HEK293 (cell line): Measurements from ENCODE around the gene IGIP.

Experiments
- BCL11A ChIP-seq: fragments of 450-650 bp; formaldehyde crosslinking; IDR thresholded peaks from 2 replicates; pipeline ENCODE4 v1.5.1; 2016; ENCODE audit warnings: low read depth, missing biosample characterization, missing genetic modification characterization
- CTCF ChIP-seq: fragments of 450-650 bp; formaldehyde crosslinking; IDR thresholded peaks from 2 replicates; pipeline ENCODE4 v1.5.1; 2016; ENCODE audit warnings: missing biosample characterization, missing genetic modification characterization
- INSM2 ChIP-seq: fragments of 450-650 bp; formaldehyde crosslinking; IDR thresholded peaks from 2 replicates; pipeline ENCODE4 v1.5.1; 2016; ENCODE audit warnings: missing biosample characterization, missing genetic modification characterization
- WT1 ChIP-seq: fragments of 450-650 bp; formaldehyde crosslinking; IDR thresholded peaks from 2 replicates; pipeline ENCODE4 v1.5.1; 2016; ENCODE audit warnings: missing biosample characterization, missing genetic modification characterization
- ZBTB7A ChIP-seq: fragments of 450-650 bp; formaldehyde crosslinking; IDR thresholded peaks from 2 replicates; pipeline ENCODE4 v1.5.1; 2016; ENCODE audit warnings: low read depth, missing biosample characterization, missing genetic modification characterization
- ZEB2 ChIP-seq: fragments of 450-650 bp; formaldehyde crosslinking; IDR thresholded peaks from 2 replicates; pipeline ENCODE4 v1.5.1; 2016; ENCODE audit warnings: missing biosample characterization, missing genetic modification characterization
- ZFP41 ChIP-seq: fragments of 450-650 bp; formaldehyde crosslinking; IDR thresholded peaks from 2 replicates; pipeline ENCODE4 v1.5.1; 2016; ENCODE audit warnings: missing biosample characterization, missing genetic modification characterization, borderline replicate concordance
- ZNF133 ChIP-seq: fragments of 450-650 bp; formaldehyde crosslinking; IDR thresholded peaks from 2 replicates; pipeline ENCODE4 v1.5.1; 2016; ENCODE audit warnings: missing biosample characterization, missing genetic modification characterization
- ZNF148 ChIP-seq: fragments of 450-650 bp; formaldehyde crosslinking; IDR thresholded peaks from 2 replicates; pipeline ENCODE4 v1.5.0; 2017; ENCODE audit warnings: missing biosample characterization, missing genetic modification characterization, borderline replicate concordance
- ZNF302 ChIP-seq: fragments of 450-650 bp; formaldehyde crosslinking; IDR thresholded peaks from 2 replicates; pipeline ENCODE4 v1.5.1; 2016; ENCODE audit warnings: missing biosample characterization, missing genetic modification characterization, low read depth
- ZNF350 ChIP-seq: fragments of 450-650 bp; formaldehyde crosslinking; IDR thresholded peaks from 2 replicates; pipeline ENCODE4 v1.5.0; 2017; ENCODE audit warnings: missing biosample characterization, mild to moderate bottlenecking, missing genetic modification characterization
- ZNF394 ChIP-seq: fragments of 450-650 bp; formaldehyde crosslinking; IDR thresholded peaks from 2 replicates; pipeline ENCODE4 v1.5.1; 2016; ENCODE audit warnings: missing biosample characterization, missing genetic modification characterization, mild to moderate bottlenecking, moderate library complexity, borderline replicate concordance
- ZNF404 ChIP-seq: fragments of 450-650 bp; formaldehyde crosslinking; IDR thresholded peaks from 2 replicates; pipeline ENCODE4 v1.5.1; 2017; ENCODE audit warnings: missing biosample characterization, missing genetic modification characterization
- ZNF48 ChIP-seq: fragments of 450-650 bp; formaldehyde crosslinking; IDR thresholded peaks from 2 replicates; pipeline ENCODE4 v1.5.1; 2016; ENCODE audit warnings: missing biosample characterization, missing genetic modification characterization
- ZNF501 ChIP-seq: fragments of 450-650 bp; formaldehyde crosslinking; IDR thresholded peaks from 2 replicates; pipeline ENCODE4 v1.5.1; 2016; ENCODE audit warnings: missing biosample characterization, missing genetic modification characterization
- ZNF518A ChIP-seq: fragments of 450-650 bp; formaldehyde crosslinking; conservative IDR thresholded peaks from 2 replicates; pipeline ENCODE4 v1.5.1; 2016; ENCODE audit warnings: low read depth, missing biosample characterization, missing genetic modification characterization
- ZNF624 ChIP-seq: fragments of 450-650 bp; formaldehyde crosslinking; IDR thresholded peaks from 2 replicates; pipeline ENCODE4 v1.5.1; 2017; ENCODE audit warnings: missing biosample characterization, missing genetic modification characterization
- ZNF701 ChIP-seq: fragments of 450-650 bp; formaldehyde crosslinking; IDR thresholded peaks from 2 replicates; pipeline ENCODE4 v1.5.1; 2016; ENCODE audit warnings: missing biosample characterization, missing genetic modification characterization
- ZNF785 ChIP-seq: fragments of 450-650 bp; formaldehyde crosslinking; IDR thresholded peaks from 2 replicates; pipeline ENCODE4 v1.5.1; 2016; ENCODE audit warnings: missing biosample characterization, missing genetic modification characterization
- ZNF791 ChIP-seq: fragments of 450-650 bp; formaldehyde crosslinking; IDR thresholded peaks from 2 replicates; pipeline ENCODE4 v1.5.1; 2016; ENCODE audit warnings: missing biosample characterization, missing genetic modification characterization
- ZSCAN16 ChIP-seq: fragments of 450-650 bp; formaldehyde crosslinking; IDR thresholded peaks from 2 replicates; pipeline ENCODE4 v1.5.1; 2016; ENCODE audit warnings: missing biosample characterization, missing genetic modification characterization
- ZSCAN30 ChIP-seq: fragments of 450-650 bp; IDR thresholded peaks from 2 replicates; pipeline ENCODE4 v1.5.1; 2018; ENCODE audit warnings: missing biosample characterization, mild to moderate bottlenecking, missing genetic modification characterization, moderate library complexity
- TF ChIP-seq, protein P1 (sequence below): fragments of 450-650 bp; formaldehyde crosslinking; IDR thresholded peaks from 2 replicates; pipeline ENCODE4 v1.5.1; 2016; ENCODE audit warnings: missing biosample characterization, missing genetic modification characterization
- TF ChIP-seq, protein P2 (sequence below): fragments of 450-650 bp; formaldehyde crosslinking; IDR thresholded peaks from 2 replicates; pipeline ENCODE4 v1.5.1; 2017; ENCODE audit warnings: missing biosample characterization, missing genetic modification characterization
- TF ChIP-seq, protein P3 (sequence below): fragments of 450-650 bp; formaldehyde crosslinking; IDR thresholded peaks from 2 replicates; pipeline ENCODE4; 2016; ENCODE audit warnings: missing biosample characterization, missing genetic modification characterization

Gene IGIP

GRCh38 chr5:140113180-140113698, 12.5 kb upstream of the IGIP start (continued):
- TF ChIP-seq, protein P1, sequence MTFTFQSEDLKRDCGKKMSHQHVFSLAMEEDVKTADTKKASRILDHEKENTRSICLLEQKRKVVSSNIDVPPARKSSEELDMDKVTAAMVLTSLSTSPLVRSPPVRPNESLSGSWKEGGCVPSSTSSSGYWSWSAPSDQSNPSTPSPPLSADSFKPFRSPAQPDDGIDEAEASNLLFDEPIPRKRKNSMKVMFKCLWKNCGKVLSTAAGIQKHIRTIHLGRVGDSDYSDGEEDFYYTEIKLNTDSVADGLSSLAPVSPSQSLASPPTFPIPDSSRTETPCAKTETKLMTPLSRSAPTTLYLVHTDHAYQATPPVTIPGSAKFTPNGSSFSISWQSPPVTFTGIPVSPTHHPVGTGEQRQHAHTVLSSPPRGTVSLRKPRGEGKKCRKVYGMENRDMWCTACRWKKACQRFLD, result no peak
- TF ChIP-seq ZNF48, result no peak
- peak; percentile 38; the same call in 1 of the 2 replicates for TF ChIP-seq ZNF394 (tag by site-specific recombination)
- no peak for TF ChIP-seq ZNF701 (tag by site-specific recombination)
- no peak for TF ChIP-seq ZNF148 (tag by site-specific recombination)
- peak; percentile 13; the same call in 1 of the 2 replicates for TF ChIP-seq ZBTB7A
- no peak for TF ChIP-seq ZNF518A (tag by site-specific recombination)
- no peak for TF ChIP-seq ZNF624 (tag by site-specific recombination)
- no peak for TF ChIP-seq ZSCAN16 (tag by site-specific recombination)
- TF ChIP-seq BCL11A, result no peak
- TF ChIP-seq ZNF501, result peak; percentile 84
- TF ChIP-seq, protein P2, sequence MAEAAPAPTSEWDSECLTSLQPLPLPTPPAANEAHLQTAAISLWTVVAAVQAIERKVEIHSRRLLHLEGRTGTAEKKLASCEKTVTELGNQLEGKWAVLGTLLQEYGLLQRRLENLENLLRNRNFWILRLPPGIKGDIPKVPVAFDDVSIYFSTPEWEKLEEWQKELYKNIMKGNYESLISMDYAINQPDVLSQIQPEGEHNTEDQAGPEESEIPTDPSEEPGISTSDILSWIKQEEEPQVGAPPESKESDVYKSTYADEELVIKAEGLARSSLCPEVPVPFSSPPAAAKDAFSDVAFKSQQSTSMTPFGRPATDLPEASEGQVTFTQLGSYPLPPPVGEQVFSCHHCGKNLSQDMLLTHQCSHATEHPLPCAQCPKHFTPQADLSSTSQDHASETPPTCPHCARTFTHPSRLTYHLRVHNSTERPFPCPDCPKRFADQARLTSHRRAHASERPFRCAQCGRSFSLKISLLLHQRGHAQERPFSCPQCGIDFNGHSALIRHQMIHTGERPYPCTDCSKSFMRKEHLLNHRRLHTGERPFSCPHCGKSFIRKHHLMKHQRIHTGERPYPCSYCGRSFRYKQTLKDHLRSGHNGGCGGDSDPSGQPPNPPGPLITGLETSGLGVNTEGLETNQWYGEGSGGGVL (tag by site-specific recombination), result peak; percentile 95
- TF ChIP-seq CTCF (tag by site-specific recombination), result no peak
- no peak for TF ChIP-seq ZNF785 (tag by site-specific recombination)
- TF ChIP-seq INSM2 (tag by site-specific recombination), result no peak
- no peak for TF ChIP-seq ZNF404 (tag by site-specific recombination)
- 0 out of 2 replicates have a peak, but pooled peaks have one; percentile 30 for TF ChIP-seq ZEB2 (tag by site-specific recombination)
- no peak for TF ChIP-seq ZNF302 (tag by site-specific recombination)
- TF ChIP-seq ZSCAN30 (tag by site-specific recombination), result no peak
- no peak for TF ChIP-seq ZNF133 (tag by site-specific recombination)
- TF ChIP-seq, protein P3, sequence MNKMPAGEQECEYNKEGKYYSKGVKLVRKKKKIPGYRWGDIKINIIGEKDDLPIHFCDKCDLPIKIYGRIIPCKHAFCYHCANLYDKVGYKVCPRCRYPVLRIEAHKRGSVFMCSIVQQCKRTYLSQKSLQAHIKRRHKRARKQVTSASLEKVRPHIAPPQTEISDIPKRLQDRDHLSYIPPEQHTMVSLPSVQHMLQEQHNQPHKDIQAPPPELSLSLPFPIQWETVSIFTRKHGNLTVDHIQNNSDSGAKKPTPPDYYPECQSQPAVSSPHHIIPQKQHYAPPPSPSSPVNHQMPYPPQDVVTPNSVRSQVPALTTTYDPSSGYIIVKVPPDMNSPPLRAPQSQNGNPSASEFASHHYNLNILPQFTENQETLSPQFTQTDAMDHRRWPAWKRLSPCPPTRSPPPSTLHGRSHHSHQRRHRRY (tag by site-specific recombination), result no peak
- no peak for TF ChIP-seq ZNF350 (tag by site-specific recombination)
- no peak for TF ChIP-seq ZNF791 (tag by site-specific recombination)
- TF ChIP-seq ZFP41 (tag by site-specific recombination), result no peak
- peak; percentile 44 for TF ChIP-seq WT1 (tag by site-specific recombination)
